ENCODE data around the gene CCDC150. TPM values are rescaled to one million over a fixed set of nuclear protein-coding genes. Genes with fewer than 3 reads are reported as not detected.
A peak's percentile ranks its signal among the peaks of the same experiment; 100 is the strongest.
"Not testable (repeated sequence)": the region's sequence is repeated elsewhere in the genome, so short reads cannot be mapped to it uniquely, and the experiment has no call there.

CCDC150 gene
- total RNA-seq, 1 donor = 1.3 TPM

DNA sequence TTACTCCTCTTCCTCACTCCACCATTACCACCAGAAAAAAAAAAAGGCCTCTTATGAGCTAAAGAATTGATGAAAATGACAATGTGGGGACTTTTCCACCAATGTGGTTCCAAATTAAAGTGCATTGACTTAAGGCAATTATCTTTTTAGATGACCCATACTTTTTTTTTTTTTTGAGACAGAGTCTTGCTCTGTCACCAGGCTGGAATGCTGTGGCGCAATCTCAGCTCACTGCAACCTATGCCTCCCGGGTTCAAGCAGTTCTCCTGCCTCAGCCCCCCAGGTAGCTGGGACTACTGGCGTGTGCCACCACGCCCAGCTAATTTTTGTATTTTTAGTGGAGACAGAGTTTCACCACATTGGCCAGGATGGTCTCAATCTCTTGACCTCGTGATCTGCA is 31.6 kb upstream of the CCDC150 start:
- H3K27me3 ChIP-seq (ENCODE audit: insufficient read depth, low read length); H3K4me1 ChIP-seq (ENCODE audit: insufficient read depth, low read length); H3K9me3 ChIP-seq (ENCODE audit: low read depth, low read length); H3K4me3 ChIP-seq (ENCODE audit: low read length): not testable (repeated sequence)

DNA sequence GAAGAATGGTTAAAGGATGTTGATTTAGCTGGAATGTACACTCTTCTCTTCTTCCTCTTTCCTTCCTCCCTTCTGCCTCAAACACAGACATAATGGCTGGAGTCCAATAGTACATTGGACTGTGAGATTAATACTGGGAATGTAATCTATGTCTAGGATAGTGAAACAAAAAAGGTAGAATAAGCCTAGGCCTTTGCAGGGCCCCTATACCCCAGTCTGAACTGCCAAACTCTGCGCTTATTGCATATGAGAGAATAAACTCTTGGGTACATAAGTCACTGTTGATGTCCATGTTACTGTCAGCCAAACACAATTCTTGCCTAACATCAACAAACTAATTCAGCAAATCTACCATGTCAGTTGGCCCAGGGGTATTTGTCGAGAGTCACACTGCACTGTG is 29.7 kb upstream of the CCDC150 start:
- Histone ChIP-seq H3K4me1 (ENCODE audit: insufficient read depth, low read length) (no peaks in the 10 kb centered on the region), H3K27me3 (ENCODE audit: insufficient read depth, low read length) (peaks cover 3% of the 10 kb centered on the region), H3K9me3 (ENCODE audit: low read depth, low read length) (no peaks in the 10 kb centered on the region), H3K4me3 (ENCODE audit: low read length) (no peak overlapping the region)

DNA sequence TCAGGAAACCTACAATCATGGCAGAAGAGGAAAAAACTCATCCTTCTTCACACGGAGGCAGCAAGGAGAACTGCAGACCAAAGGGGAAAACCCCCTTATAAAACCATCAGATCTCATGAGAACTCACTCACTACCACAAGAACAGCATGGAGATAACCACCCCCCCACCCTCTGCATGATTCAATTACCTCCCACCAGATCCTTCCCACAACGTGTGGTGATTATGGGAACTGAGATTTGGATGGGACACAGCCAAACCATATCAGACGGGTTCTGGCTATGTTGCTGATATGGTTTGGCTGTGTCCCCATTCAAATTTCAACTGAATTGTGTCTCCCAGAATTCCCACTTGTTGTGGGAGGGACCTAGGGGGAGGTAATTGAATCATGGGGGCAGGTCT is 28.7 kb upstream of the CCDC150 start:
- peaks cover 3% of the 10 kb centered on the region for H3K27me3 ChIP-seq (ENCODE audit: insufficient read depth, low read length)
- H3K4me3 ChIP-seq (ENCODE audit: low read length) = no peak overlapping the region
- H3K9me3 ChIP-seq (ENCODE audit: low read depth, low read length) = no peaks in the 10 kb centered on the region

DNA sequence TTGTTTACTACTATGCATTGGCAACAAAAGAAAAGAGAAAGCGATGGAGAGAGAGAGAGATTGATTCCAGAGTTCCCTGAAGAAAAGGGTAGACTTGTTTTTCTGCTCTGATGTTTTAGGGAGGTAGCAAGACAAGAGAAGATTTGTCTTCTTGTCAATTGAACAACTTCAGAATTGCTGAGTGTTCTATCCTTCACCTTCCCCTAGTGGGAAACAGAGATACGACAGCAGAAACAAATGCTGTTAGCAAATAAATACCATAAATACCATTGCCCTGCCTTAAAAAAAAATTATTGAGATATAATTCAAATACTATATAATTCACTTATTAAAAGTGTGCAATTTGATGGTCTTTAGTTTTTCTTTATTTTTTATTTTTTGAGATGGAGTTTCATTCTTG is 26.2 kb upstream of the CCDC150 start:
- H3K9me3 ChIP-seq (ENCODE audit: low read depth, low read length) = no peaks in the 10 kb centered on the region
- no peaks in the 10 kb centered on the region for H3K27me3 ChIP-seq (ENCODE audit: insufficient read depth, low read length)
- H3K4me3 ChIP-seq (ENCODE audit: low read length) = no peak overlapping the region
- H3K4me1 ChIP-seq (ENCODE audit: insufficient read depth, low read length) = no peaks in the 10 kb centered on the region

More for the DNA sequence above, 28.7 kb upstream of the CCDC150 start:
- H3K4me1 ChIP-seq (ENCODE audit: insufficient read depth, low read length) = no peaks in the 10 kb centered on the region

GRCh38 chr2:196617430-196617829 is 22.1 kb upstream of the CCDC150 start:
- Histone ChIP-seq H3K4me3 (ENCODE audit: low read length) (no peak overlapping the region), H3K27me3 (ENCODE audit: insufficient read depth, low read length) (peaks cover 7% of the 10 kb centered on the region), H3K4me1 (ENCODE audit: insufficient read depth, low read length) (no peaks in the 10 kb centered on the region), H3K9me3 (ENCODE audit: low read depth, low read length) (no peaks in the 10 kb centered on the region)

DNA sequence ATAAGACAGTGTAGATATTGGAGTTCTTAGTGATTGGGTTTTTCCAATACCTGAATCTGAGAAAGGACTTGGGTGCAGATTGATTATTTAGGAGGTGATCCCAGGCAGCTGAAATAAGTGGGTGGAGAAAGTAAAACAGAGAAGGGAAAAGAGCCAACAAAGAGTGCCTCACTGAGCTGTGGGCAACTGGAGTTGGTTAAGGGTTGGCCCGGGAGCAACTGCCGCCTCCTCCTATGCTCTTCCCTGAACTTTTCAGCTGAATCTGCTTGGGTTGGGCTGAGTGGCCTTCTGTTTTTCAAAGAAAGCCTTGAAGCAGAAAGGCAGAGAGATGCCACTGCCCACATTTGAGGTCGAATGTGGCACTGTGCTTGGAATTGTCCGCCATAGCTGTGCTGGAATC is 20.9 kb upstream of the CCDC150 start:
- Histone ChIP-seq H3K4me1 (ENCODE audit: insufficient read depth, low read length) (no peaks in the 10 kb centered on the region), H3K9me3 (ENCODE audit: low read depth, low read length) (no peaks in the 10 kb centered on the region), H3K4me3 (ENCODE audit: low read length) (no peak overlapping the region), H3K27me3 (ENCODE audit: insufficient read depth, low read length) (peaks cover 7% of the 10 kb centered on the region)

DNA sequence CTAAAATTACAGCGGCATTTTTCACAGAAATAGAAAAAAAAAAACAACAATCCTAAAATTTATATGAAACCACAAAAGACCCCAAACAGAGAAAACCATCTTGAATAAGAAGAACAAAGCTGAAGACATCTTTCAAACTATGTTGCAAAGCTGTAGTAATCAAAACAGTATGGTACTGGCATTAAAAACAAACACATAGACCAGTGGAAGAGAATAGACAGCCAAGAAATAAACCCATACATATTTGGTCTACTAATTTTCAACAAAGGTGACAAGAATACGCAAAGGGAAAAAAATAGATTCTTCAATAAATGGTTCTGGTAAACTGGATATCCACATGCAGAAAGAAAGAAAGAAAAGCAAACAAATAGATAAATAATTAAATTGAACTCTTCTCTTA is 9.0 kb upstream of the CCDC150 start:
- no peak overlapping the region for H3K4me3 ChIP-seq (ENCODE audit: low read length)
- H3K4me1 ChIP-seq (ENCODE audit: insufficient read depth, low read length) = no peaks in the 10 kb centered on the region
- peaks cover 9% of the 10 kb centered on the region for H3K27me3 ChIP-seq (ENCODE audit: insufficient read depth, low read length)
- peaks cover 12% of the 10 kb centered on the region for H3K9me3 ChIP-seq (ENCODE audit: low read depth, low read length)

GRCh38 chr2:196635156-196635555 is 4.4 kb upstream of the CCDC150 start:
- Histone ChIP-seq H3K9me3 (ENCODE audit: low read depth, low read length) (peaks cover 12% of the 10 kb centered on the region), H3K4me1 (ENCODE audit: insufficient read depth, low read length) (peaks cover 13% of the 10 kb centered on the region), H3K4me3 (ENCODE audit: low read length) (no peak overlapping the region), H3K27me3 (ENCODE audit: insufficient read depth, low read length) (no peaks in the 10 kb centered on the region)

GRCh38 chr2:196638765-196639164 is 750 bp upstream of the CCDC150 start:
- H3K27me3 ChIP-seq (ENCODE audit: insufficient read depth, low read length) = no peaks in the 10 kb centered on the region
- H3K4me1 ChIP-seq (ENCODE audit: insufficient read depth, low read length) = peaks cover 16% of the 10 kb centered on the region
- no peaks in the 10 kb centered on the region for H3K9me3 ChIP-seq (ENCODE audit: low read depth, low read length)
- H3K4me3 ChIP-seq (ENCODE audit: low read length) = no peak overlapping the region

DNA sequence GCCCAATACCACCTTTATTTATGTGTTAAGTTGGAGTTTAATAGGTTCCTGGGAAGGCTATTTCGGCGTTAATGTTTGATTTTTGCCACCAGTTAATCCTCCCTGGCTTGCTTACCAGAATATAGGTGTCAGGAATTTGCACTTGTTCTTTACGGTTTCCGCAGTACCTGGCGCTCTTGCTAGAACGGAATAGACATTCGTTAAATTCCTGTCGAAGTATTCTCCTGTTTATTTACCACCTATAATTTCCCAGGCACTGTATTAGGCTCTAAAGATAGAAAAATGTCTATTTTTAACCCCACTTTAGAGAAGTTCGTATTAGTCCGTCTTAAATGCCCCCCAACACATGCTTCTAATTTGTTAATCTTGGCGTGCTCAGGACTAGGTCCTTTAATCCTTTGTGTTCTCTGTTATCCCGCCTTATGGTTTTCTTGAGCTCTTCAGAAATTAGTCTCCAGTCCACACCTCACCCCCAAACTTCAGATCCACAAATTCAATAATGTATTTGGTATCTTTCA is 575 bp downstream of the CCDC150 start:
- peak overlapping the region; percentile 48 for H3K4me3 ChIP-seq (ENCODE audit: low read length)
- H3K4me1 ChIP-seq (ENCODE audit: insufficient read depth, low read length) = peaks cover 16% of the 10 kb centered on the region
- no peaks in the 10 kb centered on the region for H3K9me3 ChIP-seq (ENCODE audit: low read depth, low read length)
- no peaks in the 10 kb centered on the region for H3K27me3 ChIP-seq (ENCODE audit: insufficient read depth, low read length)

DNA sequence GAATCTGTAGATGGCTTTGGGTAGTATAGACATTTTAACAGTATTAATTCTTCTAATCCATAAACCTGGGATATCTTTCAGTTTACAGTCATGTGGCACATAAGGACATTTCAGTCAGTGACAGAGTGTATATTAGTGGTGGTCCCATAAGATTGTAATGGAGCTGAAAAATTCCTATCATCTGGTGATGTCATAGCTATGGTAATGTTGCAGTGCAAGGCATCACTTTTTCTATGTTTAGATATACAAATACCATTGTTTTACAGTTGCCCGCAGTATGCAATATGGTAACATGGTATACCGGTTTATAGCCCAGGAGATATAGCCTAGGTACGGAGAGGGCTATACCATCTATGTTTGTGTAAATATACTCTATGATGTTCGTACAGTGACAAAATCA is 9.7 kb downstream of the CCDC150 start:
- no peak overlapping the region for H3K4me3 ChIP-seq (ENCODE audit: low read length)
- no peaks in the 10 kb centered on the region for H3K27me3 ChIP-seq (ENCODE audit: insufficient read depth, low read length)
- no peaks in the 10 kb centered on the region for H3K4me1 ChIP-seq (ENCODE audit: insufficient read depth, low read length)
- peaks cover 28% of the 10 kb centered on the region for H3K9me3 ChIP-seq (ENCODE audit: low read depth, low read length)

- no peak overlapping the region for H3K4me3 ChIP-seq (ENCODE audit: low read length)
- peaks cover 28% of the 10 kb centered on the region for H3K9me3 ChIP-seq (ENCODE audit: low read depth, low read length)
- no peaks in the 10 kb centered on the region for H3K27me3 ChIP-seq (ENCODE audit: insufficient read depth, low read length)
- no peaks in the 10 kb centered on the region for H3K4me1 ChIP-seq (ENCODE audit: insufficient read depth, low read length)
These were observed 12.0 kb downstream of the CCDC150 start for GRCh38 chr2:196651387-196652094.

DNA sequence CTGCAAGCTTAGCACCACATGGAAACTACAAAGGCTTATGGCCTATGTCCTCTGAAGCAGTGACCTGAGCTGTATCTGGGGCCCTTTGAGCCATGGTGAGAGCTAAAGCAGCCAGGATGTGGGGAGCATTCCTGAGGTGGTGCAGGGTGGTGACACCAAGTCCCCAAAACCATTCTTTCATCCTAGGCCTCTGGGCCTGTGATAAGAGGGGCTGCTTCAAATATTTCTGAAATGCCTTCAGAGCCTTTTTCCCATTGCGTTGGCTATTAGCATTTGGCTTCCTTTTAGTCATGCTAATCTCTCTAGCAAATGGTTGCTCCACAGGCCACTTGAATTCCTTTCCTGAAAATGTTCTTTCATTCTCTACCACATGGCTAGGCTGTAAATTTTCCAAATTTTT is 13.4 kb downstream of the CCDC150 start:
- H3K4me3 ChIP-seq (ENCODE audit: low read length) = no peak overlapping the region
- no peaks in the 10 kb centered on the region for H3K4me1 ChIP-seq (ENCODE audit: insufficient read depth, low read length)
- no peaks in the 10 kb centered on the region for H3K27me3 ChIP-seq (ENCODE audit: insufficient read depth, low read length)
- peaks cover 28% of the 10 kb centered on the region for H3K9me3 ChIP-seq (ENCODE audit: low read depth, low read length)

- Histone ChIP-seq H3K4me1 (ENCODE audit: insufficient read depth, low read length) (no peaks in the 10 kb centered on the region), H3K27me3 (ENCODE audit: insufficient read depth, low read length) (no peaks in the 10 kb centered on the region), H3K4me3 (ENCODE audit: low read length) (no peak overlapping the region), H3K9me3 (ENCODE audit: low read depth, low read length) (peaks cover 28% of the 10 kb centered on the region)
These were observed 14.3 kb downstream of the CCDC150 start for GRCh38 chr2:196653843-196654242.

DNA sequence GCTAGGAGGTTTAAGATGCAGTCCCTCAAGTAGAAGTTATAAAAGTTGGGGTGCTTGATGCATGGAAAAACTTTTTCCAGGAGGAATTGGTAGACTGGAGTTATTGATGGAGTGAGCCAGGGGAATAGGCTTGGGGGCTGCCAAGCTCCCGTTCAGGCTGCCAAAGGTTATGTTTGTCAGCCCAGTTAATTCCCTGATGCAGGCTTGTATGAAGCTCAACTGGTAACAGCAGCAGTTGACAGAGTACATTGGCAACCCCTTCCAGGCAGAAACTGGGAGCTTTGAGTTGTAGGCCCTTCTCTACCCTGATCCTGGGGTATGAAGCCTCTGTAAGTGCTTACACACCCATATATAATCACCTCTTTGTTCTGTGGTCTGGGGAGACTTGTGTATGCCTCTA is 16.2 kb downstream of the CCDC150 start:
- Histone ChIP-seq H3K27me3 (ENCODE audit: insufficient read depth, low read length) (no peaks in the 10 kb centered on the region), H3K4me1 (ENCODE audit: insufficient read depth, low read length) (no peaks in the 10 kb centered on the region), H3K4me3 (ENCODE audit: low read length) (no peak overlapping the region), H3K9me3 (ENCODE audit: low read depth, low read length) (peaks cover 18% of the 10 kb centered on the region)

DNA sequence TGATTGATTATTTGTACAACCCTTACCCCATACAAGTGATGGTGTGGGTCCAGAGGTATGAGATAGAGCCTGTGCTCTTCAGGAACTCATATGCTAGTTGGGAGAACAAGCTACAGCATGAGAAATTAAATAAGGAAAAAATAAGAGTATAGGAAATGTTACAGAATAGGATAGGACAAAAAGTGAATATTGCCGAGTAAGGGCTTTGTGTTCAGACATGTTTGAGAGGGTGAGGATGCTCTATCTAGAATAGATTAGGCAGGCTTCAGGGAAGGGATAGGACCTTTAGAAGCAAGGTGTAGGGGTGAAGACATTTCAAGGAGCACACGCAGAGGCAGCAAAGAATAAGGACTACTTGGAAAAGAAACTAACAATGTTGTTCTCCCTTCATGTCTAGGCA is 17.8 kb downstream of the CCDC150 start:
- Histone ChIP-seq H3K9me3 (ENCODE audit: low read depth, low read length) (peaks cover 2% of the 10 kb centered on the region), H3K27me3 (ENCODE audit: insufficient read depth, low read length) (no peaks in the 10 kb centered on the region), H3K4me1 (ENCODE audit: insufficient read depth, low read length) (no peaks in the 10 kb centered on the region), H3K4me3 (ENCODE audit: low read length) (no peak overlapping the region)

All from mononuclear cell (primary cell).